Endothelial cell (in vitro differentiated cells): ENCODE results near the gene RAB13. TPM values are rescaled to one million over a fixed set of nuclear protein-coding genes. Genes with fewer than 3 reads are reported as not detected.

Experiments used
- DNase-seq: peaks from one replicate; pipeline ENCODE4 v3.0.0; 2021; ENCODE audit warnings: low spot score
- H3K27ac Mint-ChIP-seq: one replicate; pipeline ENCODE4 v1.8.0; 2021; ENCODE audit warnings: mixed read lengths, inconsistent platforms; ENCODE audit not compliant: unreplicated experiment
- H3K27me3 Mint-ChIP-seq: one replicate; pipeline ENCODE4 v1.8.0; 2021; ENCODE audit warnings: mild to moderate bottlenecking, moderate library complexity, mixed read lengths, inconsistent platforms; ENCODE audit not compliant: unreplicated experiment
- H3K36me3 Mint-ChIP-seq: one replicate; pipeline ENCODE4 v1.8.0; 2021; ENCODE audit warnings: mild to moderate bottlenecking, low read depth, mixed read lengths, inconsistent platforms; ENCODE audit not compliant: unreplicated experiment
- H3K4me1 Mint-ChIP-seq: one replicate; pipeline ENCODE4 v1.8.0; 2021; ENCODE audit warnings: mild to moderate bottlenecking, mixed read lengths, inconsistent platforms; ENCODE audit not compliant: unreplicated experiment
- H3K4me3 Mint-ChIP-seq: one replicate; pipeline ENCODE4 v1.8.0; 2021; ENCODE audit warnings: mild to moderate bottlenecking, mixed read lengths, inconsistent platforms; ENCODE audit not compliant: unreplicated experiment
- H3K9me3 Mint-ChIP-seq: one replicate; pipeline ENCODE4 v1.8.0; 2021; ENCODE audit warnings: mixed read lengths, inconsistent platforms; ENCODE audit not compliant: unreplicated experiment
- CTCF ChIP-seq: fragments of 200-600 bp; sonication (generic); IDR thresholded peaks from one replicate; pipeline ENCODE4 v1.5.0; 2021; ENCODE audit warnings: antibody characterized with exemption; ENCODE audit not compliant: unreplicated experiment
- total RNA-seq: library from RNA; stranded (reverse); fragmentation: NEBNext Ultra II Directional; extraction: Animal tissue kit (Norgen Biotek cat#: 25700); gene quantifications from one replicate; pipeline ENCODE4 v1.2.1, GENCODE V29; 2021; ENCODE audit not compliant: unreplicated experiment

RAB13 gene
- total RNA-seq, 1 donor from 2014 or later, result 419 TPM

- DNase-seq, result no peak
- Mint-ChIP-seq H3K36me3 (peaks cover 18% of the 10 kb centered on the region), H3K4me3 (no peak overlapping the region), H3K27ac (no peak overlapping the region), H3K27me3 (peaks cover 15% of the 10 kb centered on the region), H3K4me1 (peaks cover 18% of the 10 kb centered on the region), H3K9me3 (no peaks in the 10 kb centered on the region)
- TF ChIP-seq CTCF, result no peak
Observed at GRCh38 chr1:153942766-153943549, 43.2 kb downstream of the RAB13 start.

- H3K27ac Mint-ChIP-seq, result no peak overlapping the region
- H3K36me3 Mint-ChIP-seq, result peaks cover 26% of the 10 kb centered on the region
- H3K4me3 Mint-ChIP-seq, result no peak overlapping the region
- no peak for DNase-seq
- peaks cover 15% of the 10 kb centered on the region for H3K4me1 Mint-ChIP-seq
- TF ChIP-seq CTCF, result no peak
- H3K27me3 Mint-ChIP-seq, result peaks cover 15% of the 10 kb centered on the region
- no peaks in the 10 kb centered on the region for H3K9me3 Mint-ChIP-seq
Observed at GRCh38 chr1:153941826-153942725, 44.1 kb downstream of the RAB13 start.

GRCh38 chr1:153940756-153941155 lies 45.4 kb downstream of the RAB13 start:
- H3K36me3 Mint-ChIP-seq, result peaks cover 37% of the 10 kb centered on the region
- no peaks in the 10 kb centered on the region for H3K9me3 Mint-ChIP-seq
- peaks cover 13% of the 10 kb centered on the region for H3K4me1 Mint-ChIP-seq
- peak overlapping the region; percentile 80 for H3K4me3 Mint-ChIP-seq
- H3K27ac Mint-ChIP-seq, result no peak overlapping the region
- peaks cover 13% of the 10 kb centered on the region for H3K27me3 Mint-ChIP-seq
- no peak for DNase-seq
- no peak for TF ChIP-seq CTCF

DNA sequence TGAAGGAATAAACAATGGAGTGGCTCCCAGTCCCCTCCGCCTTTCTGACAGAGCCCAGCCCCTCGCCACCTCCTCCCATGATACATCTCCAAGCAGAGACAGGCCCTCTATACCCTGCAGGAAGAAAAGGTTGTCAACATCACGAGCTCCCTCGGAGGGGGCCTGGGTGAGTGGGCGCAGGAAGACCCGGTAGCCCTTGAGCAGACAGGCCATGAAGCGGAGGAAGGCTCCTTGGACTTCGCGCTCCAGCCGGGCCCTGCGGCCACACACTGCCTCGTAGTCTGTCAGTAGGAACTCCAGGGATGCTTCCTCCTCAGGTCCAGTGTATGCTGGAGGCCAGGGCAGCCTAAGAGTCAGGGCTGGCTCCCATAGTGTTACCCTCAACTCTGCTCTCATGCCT lies 46.7 kb downstream of the RAB13 start:
- no peaks in the 10 kb centered on the region for H3K9me3 Mint-ChIP-seq
- peak overlapping the region; percentile 25 for H3K4me3 Mint-ChIP-seq
- DNase-seq, result no peak
- no peak overlapping the region for H3K27ac Mint-ChIP-seq
- peaks cover 3% of the 10 kb centered on the region for H3K4me1 Mint-ChIP-seq
- no peak for TF ChIP-seq CTCF
- peaks cover 7% of the 10 kb centered on the region for H3K27me3 Mint-ChIP-seq
- H3K36me3 Mint-ChIP-seq, result peaks cover 47% of the 10 kb centered on the region
